ENCODE data around the gene PTOV1. TPM values are rescaled to one million over a fixed set of nuclear protein-coding genes. Genes with fewer than 3 reads are reported as not detected.

The PTOV1 gene
- total and polyA plus RNA-seq, 2 of the 8 experiments (the other 6 are each of a cell fraction or from before 2014, with no cell fraction given) = 147 to 251 TPM

- no peak overlapping the region for H2BK5ac ChIP-seq (ENCODE audit: low read depth, low read length)
- H3K4me3 ChIP-seq (ENCODE audit: extremely low read depth in 1 of 4, insufficient read depth in 2 of 4, low read depth in 3 of 4, low read length in 4 of 4) = no peak overlapping the region
- DNase-seq (ENCODE audit: low read depth in 1 of 2, low spot score in 2 of 2) (no peak), FAIRE-seq (no peak)
- no peak overlapping the region for H4K5ac ChIP-seq (ENCODE audit: insufficient read length, low read depth, low read length)
- H2AFZ ChIP-seq (ENCODE audit: low read length) = no peak overlapping the region
- peaks cover 0 to 13% (median 4%) of the 10 kb centered on the region in 4 experiments; a peak in 5 of 8 replicates for H3K36me3 ChIP-seq (ENCODE audit: control insufficient read depth in 2 of 4, insufficient read depth in 4 of 4, low read length in 3 of 4)
- peaks cover 16% of the 10 kb centered on the region for H3K79me1 ChIP-seq (ENCODE audit: low read depth, low read length)
- H2BK15ac ChIP-seq (ENCODE audit: low read length) = no peak overlapping the region
- no peak overlapping the region for H2BK12ac ChIP-seq (ENCODE audit: low read depth, low read length)
- peaks cover 8 to 18% of the 10 kb centered on the region in 2 experiments for H4K20me1 ChIP-seq (replicated peaks in 1 of 2; ENCODE audit: control insufficient read depth in 1 of 2, insufficient read depth in 2 of 2, low read length in 2 of 2)
- POLR2A ChIA-PET (ENCODE audit: partially characterized antibody) = interaction anchor here (0.6 to 3.1 kb wide), 5 partner anchors 11 to 215 kb away, joined by 3 to 10 read pairs (median 4); partner anchors contain the start of gene FUZ
- H3K27me3 ChIP-seq (replicated peaks in 1 of 4; ENCODE audit: control insufficient read depth in 3 of 4, extremely low read depth in 1 of 4, insufficient read depth in 3 of 4, low read length in 3 of 4) = no peaks in the 10 kb centered on the region
- no peaks in the 10 kb centered on the region for H3K4me1 ChIP-seq (replicated peaks in 1 of 4; ENCODE audit: control insufficient read depth in 3 of 4, insufficient read depth in 4 of 4, low read length in 3 of 4)
- H3K9me3 ChIP-seq (ENCODE audit: insufficient read depth in 2 of 2, low read depth in 1 of 2, low read length in 1 of 2) = no peaks in the 10 kb centered on the region
- H3K23ac ChIP-seq (ENCODE audit: insufficient read length) = no peak overlapping the region
- CTCF ChIA-PET (ENCODE audit: partially characterized antibody) = interaction anchor here (0.6 to 1.9 kb wide), 3 partner anchors 14 to 144 kb away, joined by 3 to 4 read pairs (median 3); no protein-coding TSS in a partner anchor
- no peak overlapping the region for H2BK120ac ChIP-seq (replicated peaks; ENCODE audit: low read depth, low read length)
- peaks cover 0 to 30% of the 10 kb centered on the region in 2 experiments; a peak in 3 of 4 replicates for H3K79me2 ChIP-seq (ENCODE audit: control insufficient read depth in 1 of 2, insufficient read depth in 2 of 2, low read length in 2 of 2)
- no peak overlapping the region for H3K56ac ChIP-seq (replicated peaks; ENCODE audit: insufficient read length, low read depth, low read length)
- no peak overlapping the region for H3K18ac ChIP-seq (ENCODE audit: extremely low read depth, low read length)
- no peak overlapping the region for H3K4me2 ChIP-seq (ENCODE audit: insufficient read depth in 1 of 2, low read depth in 2 of 2, low read length in 2 of 2)
- no peak overlapping the region for H3K14ac ChIP-seq (ENCODE audit: insufficient read length)
- H4K91ac ChIP-seq (replicated peaks; ENCODE audit: insufficient read length, low read length) = no peak overlapping the region
- H4K8ac ChIP-seq (ENCODE audit: extremely low read depth, insufficient read depth, low read length) = no peak overlapping the region
- no peak overlapping the region for H3K4ac ChIP-seq (replicated peaks; ENCODE audit: insufficient read length, low read depth, low read length)
- H2BK20ac ChIP-seq (ENCODE audit: low read length) = no peak overlapping the region
- no peak overlapping the region for H2AK5ac ChIP-seq (ENCODE audit: low read depth, low read length)
- no peak overlapping the region for H3K9ac ChIP-seq (replicated peaks in 1 of 4; ENCODE audit: extremely low read depth in 1 of 4, low read depth in 3 of 4, low read length in 3 of 4)
- H3K23me2 ChIP-seq (ENCODE audit: low read depth, low read length) = no peaks in the 10 kb centered on the region
- H3K27ac ChIP-seq (ENCODE audit: low read depth, low read length) = no peak overlapping the region
- WGBS, 2 experiments (ENCODE audit: extremely low coverage in 1 of 2, insufficient coverage in 1 of 2, insufficient read length in 1 of 2, insufficient replicate concordance in 2 of 2, low coverage in 1 of 2, low lambda C conversion rate in 2 of 2, missing lambda C conversion rate in 1 of 2) = 86% methylated on average over 6 of the region's 6 CpGs; no CpG with 5 or more reads in 1 of the 2 experiments
- TF ChIP-seq ATF2 (IDR thresholded peaks at IDR 0.05; ENCODE audit: low read length) (no peak), SRF (IDR thresholded peaks at IDR 0.05; ENCODE audit: low read depth, low read length) (no peak), KDM5A (IDR thresholded peaks at IDR 0.05; ENCODE audit: low read length) (no peak), POLR2A (IDR thresholded peaks at IDR 0.05; ENCODE audit: control extremely low read depth in 1 of 2, low read depth in 2 of 2, low read length in 2 of 2) (no peak), MAX (IDR thresholded peaks at IDR 0.05) (no peak), TEAD4 (IDR thresholded peaks at IDR 0.05; ENCODE audit: low read depth, low read length) (no peak), SP1 (IDR thresholded peaks at IDR 0.05; ENCODE audit: low read depth, low read length) (no peak), RFX5 (IDR thresholded peaks at IDR 0.05; ENCODE audit: borderline replicate concordance, low read depth, low read length) (no peak), YY1 (IDR thresholded peaks at IDR 0.05; ENCODE audit: low read depth, low read length) (no peak), KDM1A (IDR thresholded peaks at IDR 0.05; ENCODE audit: borderline replicate concordance, low read length) (no peak), RNF2 (IDR thresholded peaks at IDR 0.05; ENCODE audit: borderline replicate concordance, low read depth, low read length, missing control alignments, poor library complexity, severe bottlenecking) (no peak), SIX5 (IDR thresholded peaks at IDR 0.05; ENCODE audit: low read depth, low read length) (no peak), TAF7 (optimal IDR thresholded peaks at IDR 0.05; ENCODE audit: borderline replicate concordance, low read depth, low read length) (no peak)
Observed at GRCh38 chr19:49824662-49825061, 26.3 kb upstream of the PTOV1 start.

All from H1 (cell line).